Middle frontal gyrus (tissue), 1 donor: ENCODE data around the gene ATP8B1.

Experiments
- DNase-seq: peaks from one replicate; pipeline ENCODE4 v3.0.0-alpha.2; 2015; ENCODE audit warnings: low spot score; ENCODE audit errors: extremely low spot score

The ATP8B1 gene

GRCh38 chr18:57793302-57793986 is 9.7 kb downstream of the ATP8B1 start:
- DNase-seq: no peak

- DNase-seq: no peak
Measured at GRCh38 chr18:57792631-57793301, 10.3 kb downstream of the ATP8B1 start.

GRCh38 chr18:57791911-57792310 is 11.2 kb downstream of the ATP8B1 start:
- DNase-seq: no peak

GRCh38 chr18:57791192-57791591 is 11.9 kb downstream of the ATP8B1 start:
- no peak for DNase-seq

GRCh38 chr18:57790316-57790715 is 12.8 kb downstream of the ATP8B1 start:
- no peak for DNase-seq

GRCh38 chr18:57789759-57790158 is 13.4 kb downstream of the ATP8B1 start:
- no peak for DNase-seq

GRCh38 chr18:57789090-57789489 is 14.0 kb downstream of the ATP8B1 start:
- DNase-seq: no peak

- no peak for DNase-seq
Measured at GRCh38 chr18:57787068-57787685, 15.9 kb downstream of the ATP8B1 start.

GRCh38 chr18:57785751-57786437 is 17.2 kb downstream of the ATP8B1 start:
- DNase-seq: no peak

- no peak for DNase-seq
Measured at GRCh38 chr18:57784801-57785114, 18.4 kb downstream of the ATP8B1 start.

GRCh38 chr18:57784034-57784800 is 18.9 kb downstream of the ATP8B1 start:
- DNase-seq: no peak

GRCh38 chr18:57782049-57782448 is 21.1 kb downstream of the ATP8B1 start:
- no peak for DNase-seq

- no peak for DNase-seq
Measured at GRCh38 chr18:57780706-57781347, 22.3 kb downstream of the ATP8B1 start.

- DNase-seq: no peak
Measured at GRCh38 chr18:57780318-57780705, 22.8 kb downstream of the ATP8B1 start.

GRCh38 chr18:57776767-57777166 is 26.3 kb downstream of the ATP8B1 start:
- DNase-seq: no peak

GRCh38 chr18:57776354-57776753 is 26.8 kb downstream of the ATP8B1 start:
- no peak for DNase-seq

GRCh38 chr18:57775937-57776336 is 27.2 kb downstream of the ATP8B1 start:
- DNase-seq: no peak

GRCh38 chr18:57772387-57772799 is 30.7 kb downstream of the ATP8B1 start:
- DNase-seq: no peak

GRCh38 chr18:57771626-57772025 is 31.5 kb downstream of the ATP8B1 start:
- DNase-seq: no peak

- DNase-seq: no peak
Measured at GRCh38 chr18:57771193-57771592, 31.9 kb downstream of the ATP8B1 start.
